Lower leg skin (tissue), 3 donors: ENCODE measurements around the gene LMTK2.

Experiments
- CTCF ChIP-seq, 3 donors: fragments of 450-650 bp; IDR thresholded peaks; one replicate each; pipeline ENCODE4 v1.5.1; 2016; ENCODE audit warnings: antibody characterized with exemption in 3 of 3, mild to moderate bottlenecking in 3 of 3, moderate library complexity in 2 of 3
- POLR2A ChIP-seq, 2 donors: fragments of 450-650 bp; IDR thresholded peaks; one replicate each; pipeline ENCODE4 v1.6.1; 2016 to 2017; ENCODE audit warnings: antibody characterized with exemption in 2 of 2, mild to moderate bottlenecking in 1 of 2, moderate library complexity in 1 of 2

GRCh38 chr7:98223351-98223897 lies 116.8 kb downstream of the LMTK2 start:
- no peak for TF ChIP-seq POLR2A (IDR thresholded peaks at IDR 0.05)
- no peak for TF ChIP-seq CTCF (IDR thresholded peaks at IDR 0.05)
